Measurements from ENCODE around the gene CD7. TPM values are rescaled to one million over a fixed set of nuclear protein-coding genes. Genes with fewer than 3 reads are reported as not detected.

Gene CD7
- total and polyA plus RNA-seq, 2 donors (not counting 3 experiments of a cell fraction or from before 2014, with no cell fraction given) = not detected

DNA sequence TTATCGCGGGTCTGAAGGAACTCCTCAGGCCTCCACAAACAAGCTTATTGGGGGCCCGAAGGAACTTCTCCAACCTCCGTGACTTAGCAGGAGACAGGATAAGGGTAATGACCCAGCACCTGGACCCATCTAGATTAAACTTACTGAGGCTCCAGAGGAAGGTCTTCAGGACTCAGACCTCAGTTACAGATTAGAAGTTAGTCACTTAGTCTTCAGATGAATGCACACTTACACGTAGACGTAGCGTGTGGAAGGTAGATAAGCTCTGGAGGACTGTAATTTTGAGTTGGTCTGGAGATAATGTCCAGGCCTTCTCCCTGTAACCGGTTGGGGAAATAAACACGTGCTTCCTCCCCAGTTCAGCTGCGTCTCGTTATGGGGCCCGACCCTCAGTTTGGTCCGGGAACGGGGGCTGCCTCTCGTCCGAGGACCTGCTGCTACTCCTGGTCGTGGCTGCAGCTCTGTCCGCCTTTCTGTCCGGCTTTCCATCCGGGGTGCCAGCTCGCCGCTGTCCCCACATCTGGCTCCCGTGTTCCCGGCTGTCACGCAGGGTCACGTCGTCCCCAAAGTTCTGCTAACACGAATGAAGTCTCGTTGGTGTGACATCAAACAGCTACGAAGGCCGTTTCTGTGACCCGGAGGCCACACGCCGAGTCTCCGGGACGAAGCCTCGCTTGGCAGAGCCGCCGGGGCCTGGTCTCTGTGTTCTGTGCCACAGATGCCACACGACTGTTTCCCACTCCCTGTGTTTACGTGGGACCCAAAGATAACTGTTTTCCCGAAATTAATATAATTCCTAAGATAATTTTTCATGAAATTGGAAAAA is 28.0 kb upstream of the CD7 start:
- Histone ChIP-seq H3K27ac (ENCODE audit: insufficient read depth, low read depth, low read length) (no peak overlapping the region), H3K4me1 (ENCODE audit: control insufficient read depth, extremely low read depth, insufficient read depth, low read length) (no peaks in the 10 kb centered on the region), H3K9ac (replicated peaks; ENCODE audit: extremely low read depth, insufficient read depth, low read length) (no peak overlapping the region), H3K4me3 (replicated peaks in 1 of 3; ENCODE audit: insufficient read depth in 1 of 3, low read depth in 1 of 3, low read length in 3 of 3) (no peak overlapping the region), H2AFZ (ENCODE audit: low read depth, low read length) (no peak overlapping the region), H3K4me2 (ENCODE audit: insufficient read depth, low read length) (no peak overlapping the region), H3K79me2 (ENCODE audit: control insufficient read depth, insufficient read depth, low read length) (no peaks in the 10 kb centered on the region), H3K36me3 (ENCODE audit: control insufficient read depth in 2 of 2, extremely low read depth in 1 of 2, insufficient read depth in 2 of 2, low read length in 2 of 2) (no peaks in the 10 kb centered on the region), H3K9me3 (replicated peaks; ENCODE audit: control insufficient read depth, insufficient read depth, low read length) (no peaks in the 10 kb centered on the region), H3K27me3 (ENCODE audit: control insufficient read depth in 2 of 2, insufficient read depth in 2 of 2, low read length in 2 of 2) (no peaks in the 10 kb centered on the region), H4K20me1 (replicated peaks; ENCODE audit: control insufficient read depth, extremely low read depth, insufficient read depth, low read length) (no peaks in the 10 kb centered on the region), H3K9me1 (replicated peaks; ENCODE audit: control insufficient read depth, extremely low read depth, insufficient read depth, low read length) (no peaks in the 10 kb centered on the region)
- CTCF ChIA-PET = interaction anchor here (1.8 kb wide), 1 partner anchor 11 kb away, joined by 6 read pairs; no protein-coding TSS in a partner anchor
- no TSS peak for BruUV-seq (replicated peaks)
- FAIRE-seq = no peak
- dilution Hi-C loops (cut with MboI; ENCODE audit: extremely low pct_ligation_motif_present, low sequenced_read_pairs) (no loop called here), intact Hi-C loops (cut with micrococcal nuclease) (no loop called here)
- TF ChIP-seq MYC (IDR thresholded peaks at IDR 0.05; ENCODE audit: low read depth, low read length) (no peak), JUN (IDR thresholded peaks at IDR 0.05; ENCODE audit: borderline replicate concordance, insufficient read depth, insufficient read length, low read depth) (no peak), POLR2AphosphoS5 (IDR thresholded peaks at IDR 0.05; ENCODE audit: insufficient read depth, low read depth, low read length) (no peak), POLR2A (IDR thresholded peaks at IDR 0.05; ENCODE audit: low read depth, low read length) (no peak), FOS (IDR thresholded peaks at IDR 0.05; ENCODE audit: borderline replicate concordance, insufficient read depth, low read length) (no peak), GATA2 (IDR thresholded peaks at IDR 0.05; ENCODE audit: insufficient read depth, insufficient read length, low read depth, low read length) (no peak), EZH2 (IDR thresholded peaks at IDR 0.05; ENCODE audit: borderline replicate concordance, low read depth, low read length, severe bottlenecking) (no peak)
- TF ChIP-seq, protein P1, sequence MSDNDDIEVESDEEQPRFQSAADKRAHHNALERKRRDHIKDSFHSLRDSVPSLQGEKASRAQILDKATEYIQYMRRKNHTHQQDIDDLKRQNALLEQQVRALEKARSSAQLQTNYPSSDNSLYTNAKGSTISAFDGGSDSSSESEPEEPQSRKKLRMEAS (IDR thresholded peaks at IDR 0.05; ENCODE audit: insufficient read depth, insufficient read length) = no peak
- TF ChIP-seq, protein P2, sequence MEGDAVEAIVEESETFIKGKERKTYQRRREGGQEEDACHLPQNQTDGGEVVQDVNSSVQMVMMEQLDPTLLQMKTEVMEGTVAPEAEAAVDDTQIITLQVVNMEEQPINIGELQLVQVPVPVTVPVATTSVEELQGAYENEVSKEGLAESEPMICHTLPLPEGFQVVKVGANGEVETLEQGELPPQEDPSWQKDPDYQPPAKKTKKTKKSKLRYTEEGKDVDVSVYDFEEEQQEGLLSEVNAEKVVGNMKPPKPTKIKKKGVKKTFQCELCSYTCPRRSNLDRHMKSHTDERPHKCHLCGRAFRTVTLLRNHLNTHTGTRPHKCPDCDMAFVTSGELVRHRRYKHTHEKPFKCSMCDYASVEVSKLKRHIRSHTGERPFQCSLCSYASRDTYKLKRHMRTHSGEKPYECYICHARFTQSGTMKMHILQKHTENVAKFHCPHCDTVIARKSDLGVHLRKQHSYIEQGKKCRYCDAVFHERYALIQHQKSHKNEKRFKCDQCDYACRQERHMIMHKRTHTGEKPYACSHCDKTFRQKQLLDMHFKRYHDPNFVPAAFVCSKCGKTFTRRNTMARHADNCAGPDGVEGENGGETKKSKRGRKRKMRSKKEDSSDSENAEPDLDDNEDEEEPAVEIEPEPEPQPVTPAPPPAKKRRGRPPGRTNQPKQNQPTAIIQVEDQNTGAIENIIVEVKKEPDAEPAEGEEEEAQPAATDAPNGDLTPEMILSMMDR (IDR thresholded peaks at IDR 0.05; ENCODE audit: extremely low read depth in 1 of 2, insufficient read depth in 1 of 2, low read depth in 1 of 2, low read length in 2 of 2) = no peak
- POLR2A ChIA-PET = no interaction called here
- DNase-seq (ENCODE audit: low read depth, low spot score) = no peak

Data from endothelial cell of umbilical vein (primary cell).